GM12892 (cell line): ENCODE results near the gene ACAT2.

Source experiments
- POLR2A ChIP-seq: IDR thresholded peaks from 2 replicates; pipeline ENCODE4 v1.6.1; 2011; ENCODE audit warnings: low read depth, low read length, control low read depth
- POLR2AphosphoS5 ChIP-seq: IDR thresholded peaks from 2 replicates; pipeline ENCODE4 v1.6.1; 2011; ENCODE audit warnings: low read depth, low read length, control low read depth
- TAF1 ChIP-seq: IDR thresholded peaks from 2 replicates; pipeline ENCODE4 v1.6.1; 2011; ENCODE audit warnings: low read depth, mild to moderate bottlenecking, control low read depth, low read length, borderline replicate concordance

GRCh38 chr6:159800141-159800865 lies 38.5 kb downstream of the ACAT2 start, which contains the start of gene PNLDC1:
- TF ChIP-seq POLR2A (no peak), POLR2AphosphoS5 (no peak), TAF1 (no peak)
